GM19099 (cell line): ENCODE measurements around the gene SYNGR1.

ENCODE experiments used
- POLR2A ChIP-seq: IDR thresholded peaks from 3 replicates; pipeline ENCODE4 v1.6.1; 2011; ENCODE audit warnings: low read depth; ENCODE audit not compliant: insufficient read length; ENCODE audit errors: extremely low read depth

SYNGR1 gene

GRCh38 chr22:39361496-39361895 lies 11.7 kb downstream of the SYNGR1 start:
- TF ChIP-seq POLR2A = no peak

- no peak for TF ChIP-seq POLR2A
Measured at GRCh38 chr22:39362271-39362670, 12.5 kb downstream of the SYNGR1 start.

DNA sequence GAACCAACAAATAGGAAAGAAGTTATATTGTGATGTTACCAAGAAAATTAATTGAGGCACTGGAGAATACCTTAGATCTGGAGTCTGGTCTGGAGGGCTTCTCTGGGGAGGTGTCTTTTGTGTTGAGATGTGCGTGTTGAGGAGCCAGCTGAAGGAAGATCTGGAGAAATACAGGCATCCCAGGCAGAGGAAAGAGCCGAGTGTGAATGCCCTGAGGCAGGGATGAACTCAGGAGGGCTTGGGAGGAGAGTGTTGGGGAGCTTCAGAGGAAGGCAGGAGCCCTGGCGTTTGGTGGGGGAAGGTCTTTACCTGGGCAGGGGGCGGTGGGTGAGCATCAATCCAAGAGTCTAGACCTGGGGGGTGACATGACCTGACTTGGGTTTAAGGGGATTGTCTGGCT lies 13.1 kb downstream of the SYNGR1 start:
- TF ChIP-seq POLR2A = no peak

DNA sequence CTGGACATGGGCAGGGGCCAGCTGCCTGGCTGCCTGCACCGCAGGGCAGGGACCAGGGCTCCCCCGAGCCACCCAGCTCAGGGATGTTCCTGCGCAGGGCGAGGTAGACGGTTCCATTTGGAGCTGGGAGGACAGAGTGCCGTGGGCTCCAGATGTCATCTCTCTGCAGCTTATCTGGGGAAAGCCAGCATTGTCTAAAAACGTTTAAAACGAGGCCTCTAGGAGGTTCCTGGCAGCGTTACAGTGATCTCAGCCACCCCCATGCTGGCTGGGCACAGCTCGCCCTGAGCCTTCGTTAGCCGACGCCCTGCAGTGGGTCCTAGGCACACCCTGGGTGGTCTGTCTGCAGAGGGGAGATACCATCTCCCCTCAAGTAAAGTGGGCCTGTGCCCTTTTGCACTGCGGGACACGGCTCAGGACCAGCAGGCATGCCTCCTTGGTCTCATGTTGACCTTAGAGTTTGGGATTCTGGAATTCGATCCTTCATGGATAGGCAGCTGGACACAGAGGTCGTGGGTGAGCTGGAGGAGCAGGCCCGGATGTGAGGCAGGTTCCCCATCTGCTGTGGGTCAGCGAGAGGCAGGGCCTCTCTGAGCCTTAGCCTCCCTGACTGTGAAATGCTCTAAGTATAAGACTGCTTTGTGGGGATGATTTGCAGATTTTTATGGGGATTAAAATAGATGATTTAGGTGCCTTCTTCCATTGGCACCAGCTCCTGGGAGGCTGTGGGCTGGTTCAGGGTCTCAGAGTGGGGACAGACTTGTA lies 14.1 kb downstream of the SYNGR1 start:
- TF ChIP-seq POLR2A = no peak

- no peak for TF ChIP-seq POLR2A
Measured at GRCh38 chr22:39364714-39365491, 15.1 kb downstream of the SYNGR1 start.

DNA sequence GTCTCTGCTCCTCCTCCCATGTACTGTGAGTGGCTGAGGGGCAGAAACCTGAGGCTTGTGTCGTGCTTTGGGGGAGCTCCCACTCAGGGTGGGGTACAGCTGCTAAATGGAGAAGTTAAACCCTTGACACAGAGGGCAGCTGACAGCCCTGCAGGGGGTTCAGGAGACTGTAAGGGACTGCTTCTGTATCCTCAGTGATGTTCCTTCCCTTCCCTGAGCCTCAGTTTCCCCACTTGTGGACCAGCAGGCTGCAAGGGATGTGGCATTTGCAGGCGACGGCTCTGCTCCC lies 15.6 kb downstream of the SYNGR1 start:
- no peak for TF ChIP-seq POLR2A

- TF ChIP-seq POLR2A = no peak
Measured at GRCh38 chr22:39367035-39367434, 17.2 kb downstream of the SYNGR1 start.

- TF ChIP-seq POLR2A = no peak
Measured at GRCh38 chr22:39368461-39368911, 18.7 kb downstream of the SYNGR1 start.

- TF ChIP-seq POLR2A = no peak
Measured at GRCh38 chr22:39369186-39369585, 19.4 kb downstream of the SYNGR1 start.

DNA sequence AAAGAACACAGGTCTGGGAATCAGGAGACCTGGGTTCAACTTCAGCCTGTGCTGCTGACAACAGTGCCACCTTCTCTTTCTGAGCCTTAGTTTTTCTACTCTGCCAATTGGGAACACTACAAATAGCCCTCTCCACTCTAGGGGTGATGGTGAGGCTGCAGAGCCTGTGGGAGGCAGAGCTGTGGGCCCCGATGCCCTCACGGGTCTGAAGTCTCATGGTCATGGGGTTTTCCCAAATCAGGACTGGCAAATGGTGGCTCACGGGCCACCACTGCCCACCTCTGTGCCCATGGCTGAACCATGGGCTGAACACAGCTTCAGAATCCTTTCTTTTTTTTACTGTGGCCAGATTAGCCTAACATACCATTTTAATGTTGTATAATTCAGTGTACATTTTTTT lies 19.8 kb downstream of the SYNGR1 start:
- no peak for TF ChIP-seq POLR2A

DNA sequence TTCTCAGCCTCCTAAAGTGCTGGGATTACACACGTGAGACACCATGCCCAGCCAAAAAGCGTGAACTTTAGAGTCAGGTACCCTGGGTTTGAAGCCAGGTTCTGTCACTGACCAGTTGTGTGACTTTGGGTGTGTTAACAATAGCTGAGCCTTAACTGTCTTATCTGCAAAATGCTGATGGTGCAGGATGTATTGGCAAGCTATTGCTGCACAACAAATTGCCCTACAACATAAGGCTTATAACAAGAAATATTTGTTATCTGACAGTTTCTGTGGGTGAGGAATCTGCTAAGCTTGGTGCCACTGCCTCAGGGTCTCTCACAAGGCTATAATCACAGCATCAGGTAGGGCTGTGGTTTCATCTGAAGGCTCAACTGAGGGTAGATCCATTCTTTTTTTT lies 21.9 kb downstream of the SYNGR1 start:
- TF ChIP-seq POLR2A = no peak

GRCh38 chr22:39374191-39374590 lies 24.4 kb downstream of the SYNGR1 start:
- TF ChIP-seq POLR2A = no peak

DNA sequence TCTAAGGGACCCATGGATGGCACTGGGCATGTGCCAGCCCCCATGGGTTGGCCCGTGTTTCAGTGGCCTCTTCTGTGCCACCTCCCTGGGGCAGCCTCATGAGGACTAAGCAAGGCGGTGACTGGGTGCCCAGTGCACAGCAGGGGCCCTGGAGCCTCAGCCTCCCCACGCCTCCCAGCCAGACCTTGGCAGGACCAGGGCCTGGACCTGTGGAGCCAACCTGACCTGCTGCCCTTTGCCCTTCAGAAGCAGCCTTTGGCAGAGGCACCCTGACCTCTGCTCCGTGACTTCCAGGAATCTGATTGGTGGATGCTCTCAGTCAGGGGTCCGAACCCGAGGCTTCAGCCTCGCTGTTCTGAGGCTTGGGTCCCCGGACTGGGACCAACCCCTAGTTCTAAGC lies 25.0 kb downstream of the SYNGR1 start:
- no peak for TF ChIP-seq POLR2A

- no peak for TF ChIP-seq POLR2A
Measured at GRCh38 chr22:39375646-39376045, 25.9 kb downstream of the SYNGR1 start.

- no peak for TF ChIP-seq POLR2A
Measured at GRCh38 chr22:39379756-39380730, 30.3 kb downstream of the SYNGR1 start.
